ENCODE measurements around the gene LYRM2.

The LYRM2 gene

DNA sequence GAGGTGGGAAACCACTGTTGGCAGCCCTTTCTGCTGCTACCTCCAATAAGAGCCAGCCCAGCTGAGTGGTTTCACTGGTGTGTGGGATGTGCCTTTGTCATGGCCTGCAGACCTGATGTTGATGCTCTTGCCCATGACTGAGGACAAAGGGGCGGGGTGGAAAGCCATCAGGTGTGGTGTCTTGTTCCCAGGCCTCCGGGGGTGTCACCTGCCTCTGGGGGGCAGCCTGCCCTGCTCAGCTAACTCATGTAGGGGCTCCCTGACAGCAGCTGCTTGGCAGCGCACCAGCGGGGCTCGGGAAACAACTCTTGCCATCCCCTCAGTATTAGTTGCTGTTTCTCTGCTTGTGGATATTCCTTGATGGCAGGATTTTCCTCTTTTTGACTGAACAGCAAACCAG lies 91.3 kb downstream of the LYRM2 start:
- DNase-seq, result no peak

DNA sequence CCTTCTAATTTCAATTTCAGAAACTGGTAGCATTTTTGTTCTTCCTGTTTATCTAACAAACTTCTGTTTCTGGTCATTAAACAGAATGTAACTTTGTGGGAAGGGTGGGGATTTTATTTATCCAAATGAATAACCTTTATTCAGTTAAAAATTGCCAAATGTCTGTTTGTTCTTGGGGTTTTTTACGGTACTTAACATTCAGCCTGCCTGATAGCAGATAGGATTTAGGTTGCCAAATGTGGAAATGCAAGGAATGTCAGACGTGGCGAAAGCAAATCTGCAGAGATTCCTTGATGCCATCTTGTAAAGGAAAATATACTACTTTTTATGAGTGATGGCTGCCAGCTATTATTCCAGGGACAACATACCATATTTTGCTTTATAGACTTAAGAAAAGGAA lies 95.7 kb downstream of the LYRM2 start:
- DNase-seq, result no peak

DNA sequence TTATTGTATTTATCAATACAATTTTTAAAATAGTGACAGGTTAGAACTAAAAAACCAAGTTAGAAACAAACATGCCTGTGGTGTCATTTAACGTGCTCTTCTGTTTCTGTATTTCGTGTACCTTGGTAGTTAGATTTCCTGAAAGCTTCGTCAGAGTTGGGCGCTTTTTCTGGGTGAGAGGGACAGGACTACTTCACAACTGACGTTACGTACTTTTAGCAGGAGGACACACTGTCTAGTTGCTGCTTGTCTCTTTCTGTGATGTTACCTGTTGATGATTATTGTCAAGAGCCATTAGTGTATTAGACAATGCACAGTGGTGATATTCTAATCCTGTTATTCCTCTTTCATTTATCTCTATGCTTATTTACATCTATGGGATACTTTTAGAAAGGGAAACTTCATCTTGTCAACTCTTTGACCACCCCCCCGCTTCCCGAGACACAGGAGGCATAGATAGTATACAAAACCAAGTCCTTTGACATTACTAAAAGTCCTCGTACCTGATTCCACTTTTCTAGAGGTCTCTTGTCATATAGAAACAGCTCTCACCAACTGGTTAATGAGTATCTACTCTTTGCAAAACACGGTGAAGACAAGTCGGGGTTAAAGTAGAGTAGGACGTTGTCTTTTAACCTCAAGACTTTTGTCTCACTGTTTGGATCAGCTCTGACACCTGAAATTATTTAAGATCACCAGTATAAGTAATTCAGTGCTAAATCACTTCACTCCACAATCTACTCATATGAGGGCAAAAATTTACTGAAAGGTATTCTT lies 96.3 kb downstream of the LYRM2 start:
- no peak for DNase-seq

DNA sequence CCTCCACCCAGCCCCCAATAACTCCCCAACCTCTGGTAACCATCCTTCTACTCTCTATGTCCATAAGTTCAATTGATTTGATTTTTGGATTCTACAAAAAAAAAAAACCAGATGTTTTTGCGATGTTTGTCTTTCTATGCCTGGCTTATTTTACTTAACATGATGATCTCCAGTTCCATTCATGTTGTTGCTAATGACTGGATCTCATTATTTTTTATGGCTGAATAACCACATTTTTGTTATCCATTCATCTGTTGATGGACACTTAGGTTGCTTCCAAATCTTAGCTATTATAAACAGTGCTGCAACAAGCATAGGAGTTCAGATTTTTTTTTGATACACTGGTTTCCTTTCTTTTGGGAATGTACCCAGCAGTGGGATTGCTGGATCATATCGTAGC lies 98.8 kb downstream of the LYRM2 start:
- DNase-seq, result no peak

DNA sequence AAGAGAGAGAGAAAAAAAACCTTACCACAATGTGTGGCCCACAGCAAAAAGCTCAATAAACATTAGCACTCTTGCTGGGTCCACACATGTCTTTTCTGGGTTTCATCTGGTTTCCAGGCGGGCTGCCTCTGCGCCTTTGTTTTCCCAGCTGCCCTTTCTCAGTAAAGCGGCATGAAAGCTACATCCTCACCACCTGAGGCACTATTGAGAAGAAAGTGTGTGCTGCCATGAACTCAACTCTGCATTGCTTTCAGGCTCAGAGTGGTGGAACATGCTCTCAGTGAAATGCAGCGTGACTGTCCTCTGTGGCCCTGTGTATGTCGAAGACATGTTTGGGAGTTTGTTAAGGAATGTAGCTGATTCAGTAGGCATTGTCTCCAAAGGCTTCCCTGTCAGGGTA lies 102.3 kb downstream of the LYRM2 start:
- no peak for DNase-seq

DNA sequence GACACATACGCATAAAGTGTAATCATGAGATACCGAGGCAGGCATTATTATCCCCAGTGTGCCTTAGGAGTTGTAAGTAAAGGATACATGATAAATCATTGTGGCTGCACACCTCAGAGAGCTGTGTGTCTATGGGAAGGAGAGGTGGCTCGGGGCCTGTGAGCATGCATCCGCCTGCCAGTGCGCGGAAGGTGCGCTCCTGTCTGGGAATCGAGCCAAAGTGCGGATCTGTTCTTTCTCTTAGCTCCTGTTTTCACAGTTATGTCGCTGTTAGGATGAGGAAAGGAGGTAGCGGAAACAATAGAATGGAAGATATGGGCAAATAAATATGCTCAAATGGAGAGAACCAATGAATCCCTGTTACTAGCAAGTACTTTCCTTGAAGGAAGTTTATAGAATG lies 107.6 kb downstream of the LYRM2 start:
- no peak for DNase-seq

DNA sequence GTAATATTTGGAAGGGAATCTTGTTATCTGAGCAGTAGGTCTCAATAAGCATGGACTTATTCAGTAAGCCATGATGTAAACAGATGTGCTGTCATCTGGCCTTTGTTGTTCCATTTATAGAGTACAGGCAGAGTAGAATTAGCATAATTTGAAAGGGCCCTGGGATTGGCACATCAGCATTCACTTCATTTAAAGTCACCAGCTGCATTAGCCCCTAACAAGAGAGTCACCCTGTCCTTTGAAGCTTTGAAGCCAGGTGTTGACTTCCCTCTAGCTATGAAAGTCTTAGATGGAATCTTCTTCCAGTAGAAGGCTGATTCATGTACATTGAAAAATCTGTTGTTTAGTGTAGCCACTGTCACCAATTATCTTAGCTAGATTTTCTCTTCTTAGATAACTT lies 109.7 kb downstream of the LYRM2 start:
- DNase-seq, result no peak

DNA sequence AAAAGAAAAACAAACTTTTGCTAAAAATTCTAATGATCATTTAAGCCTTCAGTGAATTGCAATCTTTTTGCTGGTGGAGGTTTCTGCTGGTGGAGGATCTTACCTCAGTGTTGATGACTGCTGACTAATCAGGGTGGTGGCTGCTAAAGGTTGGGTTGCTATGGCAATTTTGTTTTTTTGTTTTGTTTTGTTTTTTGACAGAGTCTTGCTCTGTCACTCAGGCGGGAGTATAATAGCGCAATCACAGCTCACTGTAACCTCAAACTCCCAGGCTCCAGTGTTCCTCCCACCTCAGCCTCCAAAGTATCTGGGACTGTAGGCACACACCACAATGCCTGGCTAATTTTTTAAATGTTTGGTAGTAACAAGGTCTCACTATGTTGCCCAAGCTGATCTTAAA lies 110.9 kb downstream of the LYRM2 start:
- DNase-seq, result no peak

DNA sequence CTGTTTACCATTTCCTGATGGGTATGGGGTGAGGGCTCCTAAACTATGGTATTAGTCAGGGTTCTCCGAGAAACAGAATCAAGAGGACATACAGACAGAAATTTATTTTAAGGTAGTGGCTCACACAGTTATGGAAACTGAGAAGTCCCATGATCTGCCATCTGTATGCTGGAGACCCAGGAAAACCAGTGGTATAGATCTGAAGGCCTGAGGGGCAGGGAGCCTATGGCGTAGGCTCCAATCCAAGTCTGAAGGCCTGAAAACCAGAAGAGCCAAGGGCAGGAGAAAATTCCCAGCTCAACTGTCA lies 112.0 kb downstream of the LYRM2 start:
- no peak for DNase-seq

DNA sequence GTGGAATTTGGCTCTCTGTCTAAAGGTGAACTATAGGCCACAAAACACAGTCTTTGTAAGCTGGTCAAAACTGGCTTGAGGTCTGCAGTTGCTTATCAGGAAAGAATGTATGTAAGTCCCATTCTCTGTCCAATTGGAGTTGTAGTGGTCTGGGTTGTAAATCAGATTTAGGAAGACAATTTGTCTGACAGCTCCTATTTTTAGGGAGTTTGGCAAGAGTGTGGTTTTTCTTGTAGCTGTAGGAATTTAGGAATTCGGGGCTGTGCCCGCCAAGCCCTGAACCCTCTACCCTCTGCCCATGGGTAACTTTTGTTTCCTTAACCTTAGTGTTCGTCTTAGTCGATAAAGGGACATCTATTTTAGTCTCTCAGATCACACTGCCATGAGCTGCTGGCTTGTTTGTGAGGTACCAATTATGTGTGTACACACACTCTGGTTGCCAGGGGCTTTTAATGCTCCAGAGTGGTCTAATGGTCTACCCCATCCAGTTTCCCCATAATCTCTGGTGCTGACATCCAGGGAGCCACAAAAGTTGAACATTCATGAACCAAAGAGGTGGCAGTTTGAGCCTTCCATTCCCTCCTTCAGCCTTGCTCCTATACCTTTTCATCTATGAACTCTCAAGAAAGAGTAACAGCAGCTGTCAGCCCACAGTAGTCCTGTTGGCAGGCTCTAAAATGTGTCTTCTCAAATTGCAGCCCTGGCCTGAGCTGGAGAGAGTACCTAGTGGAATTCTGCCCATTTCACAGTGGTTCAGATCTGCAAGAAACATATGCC lies 112.6 kb downstream of the LYRM2 start:
- no peak for DNase-seq

DNA sequence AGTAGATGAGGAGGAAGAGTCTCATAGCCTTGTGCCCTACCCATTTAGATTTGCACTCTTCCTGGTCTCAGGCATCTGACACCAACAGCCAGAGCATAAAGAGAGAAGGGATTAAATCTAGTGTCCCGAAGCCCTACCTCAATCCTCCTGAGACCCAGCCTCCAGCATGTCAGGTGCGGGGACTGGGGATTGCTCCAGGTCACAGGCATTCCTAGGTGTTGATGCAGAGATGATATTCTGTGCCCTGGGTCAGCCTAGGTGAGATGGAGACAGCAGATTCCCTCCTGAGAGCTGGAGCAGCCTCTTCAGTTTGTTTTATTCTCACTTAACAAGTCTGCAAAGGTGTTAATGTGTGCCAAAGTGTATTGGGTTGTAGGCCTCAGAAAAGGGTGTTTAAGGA lies 115.8 kb downstream of the LYRM2 start:
- DNase-seq, result no peak

DNA sequence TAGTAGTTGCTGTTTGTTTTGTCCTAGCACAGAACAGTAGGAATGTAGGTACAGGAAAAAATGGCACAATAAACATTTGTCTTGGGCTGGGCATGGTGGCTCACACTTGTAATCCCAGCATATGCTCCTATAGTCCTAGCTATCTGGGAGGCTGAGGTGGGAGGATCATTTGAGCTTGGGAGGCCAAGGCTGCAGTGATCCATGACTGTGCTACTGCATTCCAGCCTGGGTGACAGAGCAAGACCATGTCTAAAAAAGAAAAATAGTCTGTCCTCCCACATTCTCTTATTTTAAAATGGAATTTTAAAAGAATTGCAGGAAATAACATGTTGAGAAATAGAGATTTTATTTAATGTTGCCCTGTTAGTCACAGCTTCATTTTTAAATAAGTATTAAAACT lies 117.8 kb downstream of the LYRM2 start:
- no peak for DNase-seq

DNA sequence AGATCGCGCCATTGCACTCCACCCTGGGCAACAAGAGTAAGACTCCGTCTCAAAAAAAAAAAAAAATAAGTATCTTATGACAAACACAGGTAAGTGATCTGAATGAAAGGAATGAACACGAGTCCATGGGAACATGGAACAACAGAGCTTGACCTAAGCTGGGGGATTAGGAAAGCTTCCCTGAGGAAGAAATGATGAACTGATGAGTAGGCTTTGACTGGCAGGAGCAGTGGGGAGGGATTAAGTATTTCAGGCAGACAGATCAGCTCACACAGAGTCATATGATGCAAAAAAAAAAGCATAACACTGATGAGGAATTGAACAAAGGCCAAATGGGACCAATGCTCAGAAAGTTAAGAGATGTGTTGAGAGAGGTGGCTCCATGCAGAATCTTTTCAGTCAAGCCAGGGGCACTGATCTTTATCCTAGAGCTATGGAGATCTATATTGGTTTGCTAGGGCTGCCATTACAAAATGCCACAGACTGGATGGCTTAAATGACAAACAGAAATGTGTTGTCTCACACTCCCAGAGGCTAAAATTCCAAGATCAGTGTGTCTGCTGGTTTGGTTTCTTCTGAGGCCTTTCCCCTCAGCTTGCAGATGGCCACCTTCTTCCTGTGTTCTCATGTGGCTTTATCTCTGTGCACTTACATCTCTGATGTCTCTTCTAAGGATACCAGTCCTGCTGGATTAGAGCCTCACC lies 120.0 kb downstream of the LYRM2 start:
- no peak for DNase-seq
